Fibroblast of upper back skin (primary cell): ENCODE data around the gene ACSM6.

Experiments
- DNase-seq: peaks from one replicate; pipeline ENCODE4 v3.0.0-alpha.2; 2013

Gene ACSM6

DNA sequence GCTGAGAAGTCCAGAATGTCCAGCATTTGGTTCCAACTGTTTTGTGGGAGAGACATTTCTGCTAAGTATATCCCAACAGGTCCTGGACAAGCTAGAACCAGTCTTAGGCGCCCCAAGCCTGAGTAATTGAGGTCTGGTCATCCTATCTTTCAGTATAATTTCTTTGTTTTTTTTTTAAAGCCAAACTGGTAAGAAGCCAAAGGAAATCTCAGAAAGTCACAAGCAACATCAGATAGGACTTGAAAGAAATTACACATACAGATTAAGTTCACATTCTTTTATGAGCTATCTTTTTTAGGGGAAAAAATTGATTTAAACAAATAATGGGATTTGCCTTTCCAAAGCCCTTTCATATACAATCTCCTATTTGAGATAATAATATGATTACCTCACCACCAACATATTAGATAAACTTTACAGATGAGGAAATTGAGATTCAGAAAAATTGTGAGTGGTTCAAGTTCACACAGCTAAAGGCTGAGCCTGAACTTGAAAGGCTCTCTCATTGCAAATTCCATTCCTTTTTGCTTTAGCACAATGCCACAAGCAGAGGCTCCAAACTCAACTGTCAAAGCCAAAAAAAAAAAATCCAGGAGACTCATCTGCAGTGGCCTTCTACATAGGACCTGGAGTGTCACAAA is 81.8 kb downstream of the ACSM6 start:
- DNase-seq: no peak

DNA sequence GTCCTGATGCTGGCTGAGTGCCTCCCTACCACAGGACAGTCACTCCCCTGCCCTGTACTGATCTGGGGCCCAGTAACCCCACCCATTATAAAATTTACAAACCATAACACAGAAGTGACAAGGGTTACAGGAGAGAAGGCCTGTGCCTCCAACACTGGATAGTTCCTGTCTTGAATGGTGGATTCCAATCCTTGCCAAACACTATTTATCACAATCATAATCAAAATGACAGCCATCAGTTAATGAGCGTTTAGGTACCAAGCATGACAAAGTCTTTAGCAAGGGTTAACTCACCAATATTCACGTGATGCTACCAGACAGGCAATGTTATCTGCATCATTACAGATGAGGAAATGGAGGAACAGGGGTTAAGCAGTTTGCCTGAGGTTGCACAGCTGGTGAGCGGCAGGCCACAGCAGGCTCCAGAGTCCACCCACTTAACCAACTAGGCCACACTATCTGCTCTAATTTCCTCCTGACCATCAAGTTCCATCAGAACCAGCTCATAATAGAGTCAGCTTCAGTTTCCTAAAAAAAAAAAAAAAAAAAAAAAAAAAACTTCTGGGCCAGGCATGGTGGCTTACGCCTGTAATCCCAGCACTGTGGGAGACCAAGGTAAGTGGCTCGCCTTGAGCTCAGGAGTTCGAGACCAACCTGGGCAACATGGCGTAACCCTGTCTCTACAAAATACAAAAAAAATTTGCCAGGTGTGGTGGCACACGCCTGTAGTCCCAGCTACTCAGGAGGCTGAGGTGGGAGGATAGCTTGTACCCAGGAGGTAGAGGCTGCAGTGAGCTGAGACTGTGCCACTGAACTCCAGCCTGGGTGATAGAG is 82.5 kb downstream of the ACSM6 start:
- no peak for DNase-seq

DNA sequence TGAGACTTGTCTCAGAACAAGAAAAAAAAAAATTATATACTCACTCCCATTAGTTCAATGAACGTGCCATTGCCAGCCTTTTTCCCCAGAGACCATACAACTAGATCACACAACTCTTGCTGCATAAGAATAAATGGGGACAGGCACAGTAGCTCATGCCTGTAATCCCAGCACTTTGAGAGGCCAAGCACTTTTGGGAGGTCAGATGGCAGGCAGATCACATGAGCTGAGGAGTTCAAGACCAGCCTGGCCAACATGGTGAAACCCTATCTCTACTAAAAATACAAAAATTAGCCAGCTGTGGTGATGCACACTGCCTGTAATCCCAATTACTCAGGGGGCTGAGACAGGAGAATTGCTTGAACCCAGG is 83.1 kb downstream of the ACSM6 start:
- DNase-seq: no peak

DNA sequence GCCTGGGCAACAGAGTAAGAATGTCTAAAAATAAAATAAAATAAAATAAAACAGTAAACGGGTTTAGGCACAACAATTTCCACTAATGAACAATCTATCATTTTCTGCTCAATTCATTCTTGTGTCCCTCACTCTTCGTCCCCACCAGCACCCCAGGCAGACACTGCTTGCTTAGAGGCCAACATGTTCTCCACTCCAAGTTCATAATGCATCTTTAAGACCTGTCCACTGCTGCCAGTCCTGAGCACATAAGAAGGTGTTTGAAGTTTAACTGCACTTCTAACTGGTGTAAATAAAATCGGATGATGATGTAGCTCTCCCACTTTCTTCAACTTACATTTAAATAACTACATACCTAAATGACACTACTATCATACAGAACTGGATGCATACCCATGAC is 83.6 kb downstream of the ACSM6 start:
- no peak for DNase-seq
